Keratinocyte (primary cell): ENCODE measurements around the gene ITIH4. TPM values are rescaled to one million over a fixed set of nuclear protein-coding genes. Genes with fewer than 3 reads are reported as not detected.

Source experiments
- DNase-seq: peaks from one replicate; pipeline ENCODE4 v3.0.0-alpha.2; 2011; ENCODE audit warnings: low read depth, missing footprints, low spot score
- FAIRE-seq: peaks from 2 replicates; lab custom pipeline; 2011; peaks lifted over from hg19 to GRCh38; lab: Jason Lieb, UNC
- H2AFZ ChIP-seq: 2 replicates; pipeline ENCODE4 v1.6.0; 2012; ENCODE audit warnings: low read length, control low read depth, inconsistent platforms; ENCODE audit not compliant: control insufficient read depth
- H3K27ac ChIP-seq: 2 replicates; pipeline ENCODE4 v1.5.1; 2011; ENCODE audit warnings: low read length; ENCODE audit not compliant: control insufficient read depth, insufficient read depth
- H3K27me3 ChIP-seq: 3 replicates; pipeline ENCODE4 v1.6.0; 2011; ENCODE audit warnings: low read length; ENCODE audit not compliant: control insufficient read depth, insufficient read depth; ENCODE audit errors: extremely low read depth
- H3K36me3 ChIP-seq, 2 experiments: 2 replicates in 1 of 2; 3 replicates in 1 of 2; pipeline ENCODE4 v1.5.1; 2011; ENCODE audit warnings: low read length in 2 of 2, mild to moderate bottlenecking in 1 of 2; ENCODE audit not compliant: control insufficient read depth in 2 of 2, insufficient read depth in 2 of 2; ENCODE audit errors: extremely low read depth in 1 of 2
- H3K4me1 ChIP-seq: 3 replicates; pipeline ENCODE4 v1.5.1; 2011; ENCODE audit warnings: low read length; ENCODE audit not compliant: control insufficient read depth, insufficient read depth; ENCODE audit errors: extremely low read depth
- H3K4me2 ChIP-seq: 3 replicates; pipeline ENCODE4 v1.6.0; 2011; ENCODE audit warnings: low read depth, low read length; ENCODE audit not compliant: control insufficient read depth, insufficient read depth; ENCODE audit errors: extremely low read depth
- H3K4me3 ChIP-seq, 3 experiments: fragments of 200-600 bp in 1 of 3; sonication (generic) in 1 of 3; 2 replicates in 2 of 3; 3 replicates in 1 of 3; pipeline ENCODE4 v1.5.1; 2011 to 2016; ENCODE audit warnings: low read length in 3 of 3, mild to moderate bottlenecking in 3 of 3, control low read depth in 2 of 3, inconsistent platforms in 1 of 3, low read depth in 1 of 3, mixed read lengths in 1 of 3, mixed run types in 1 of 3, moderate library complexity in 1 of 3; ENCODE audit not compliant: control insufficient read depth in 2 of 3, insufficient read depth in 2 of 3; ENCODE audit errors: extremely low read depth in 1 of 3
- H3K79me2 ChIP-seq: 2 replicates; pipeline ENCODE4 v1.6.0; 2012; ENCODE audit warnings: low read length; ENCODE audit not compliant: control insufficient read depth, insufficient read depth
- H3K9ac ChIP-seq: 3 replicates; pipeline ENCODE4 v1.6.0; 2011; ENCODE audit warnings: low read length; ENCODE audit not compliant: control insufficient read depth, insufficient read depth; ENCODE audit errors: extremely low read depth
- H3K9me1 ChIP-seq: 3 replicates; pipeline ENCODE4 v1.6.0; 2011; ENCODE audit warnings: low read length; ENCODE audit not compliant: control insufficient read depth, insufficient read depth; ENCODE audit errors: extremely low read depth
- H3K9me3 ChIP-seq: 2 replicates; pipeline ENCODE4 v1.5.1; 2012; ENCODE audit warnings: low read depth, low read length; ENCODE audit not compliant: control insufficient read depth
- H4K20me1 ChIP-seq: 3 replicates; pipeline ENCODE4 v1.6.0; 2011; ENCODE audit warnings: low read length; ENCODE audit not compliant: control insufficient read depth, insufficient read depth; ENCODE audit errors: extremely low read depth
- EZH2 ChIP-seq: IDR thresholded peaks from one replicate; pipeline ENCODE4 v1.6.1; 2012; ENCODE audit warnings: inconsistent platforms, mild to moderate bottlenecking, low read length, moderate library complexity
- dilution Hi-C: fragments of 300-500 bp; cut with MboI; formaldehyde crosslinking; loops from one replicate; pipeline ENCODE4 v1.7.0; 2020; ENCODE audit warnings: low sequenced_read_pairs; ENCODE audit not compliant: extremely low pct_ligation_motif_present
- polyA plus RNA-seq, 5 experiments: library from polyadenylated mRNA; depleted of rRNA in 3 of 5; stranded (reverse) in 3 of 5; stranded (forward) in 1 of 5; unstranded in 1 of 5; fragments of >200 nt; gene quantifications; 1 replicate in 1 of 5; 2 replicates in 3 of 5; 3 replicates in 1 of 5; pipeline versions ENCODE4 v1.2.1 to v1.2.3, GENCODE V29; 2011 to 2012; ENCODE audit warnings: missing spikeins in 2 of 5, low read depth in 1 of 5, low replicate concordance in 1 of 5
- TF ChIP-seq, protein P1 (sequence below), 3 experiments: IDR thresholded peaks in 1 of 3; conservative IDR thresholded peaks in 1 of 3; optimal IDR thresholded peaks in 1 of 3; 2 replicates in 2 of 3; 3 replicates in 1 of 3; pipeline versions ENCODE3 to v1.5.1; 2011; ENCODE audit warnings: low read length in 3 of 3, mild to moderate bottlenecking in 3 of 3, moderate library complexity in 2 of 3, control low read depth in 1 of 3, inconsistent platforms in 1 of 3; ENCODE audit not compliant: insufficient read depth in 2 of 3; ENCODE audit errors: extremely low read depth in 1 of 3

The ITIH4 gene
- polyA plus RNA-seq, 1 donor (not counting 4 experiments of a cell fraction or from before 2014, with no cell fraction given), result 1.4 TPM

DNA sequence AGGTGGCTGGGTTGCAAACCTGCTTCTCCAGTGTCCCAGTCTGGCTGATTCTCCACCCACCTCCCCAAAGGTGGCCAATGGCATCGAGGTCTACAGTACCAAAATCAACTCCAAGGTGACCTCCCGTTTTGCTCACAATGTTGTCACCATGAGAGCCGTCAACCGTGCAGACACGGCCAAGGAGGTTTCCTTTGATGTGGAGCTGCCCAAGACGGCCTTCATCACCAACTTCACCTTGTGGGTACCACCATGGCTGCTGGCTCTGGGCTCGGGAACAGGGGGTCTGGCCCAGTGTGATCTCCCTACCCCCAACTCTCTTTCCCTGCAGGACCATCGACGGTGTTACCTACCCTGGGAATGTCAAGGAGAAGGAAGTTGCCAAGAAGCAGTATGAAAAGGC lies 34.1 kb downstream of the ITIH4 start:
- H3K27ac ChIP-seq, result no peak overlapping the region
- H3K4me3 ChIP-seq, result no peak overlapping the region
- no peaks in the 10 kb centered on the region for H4K20me1 ChIP-seq
- peaks cover 2% of the 10 kb centered on the region for H3K9me1 ChIP-seq
- peaks cover 16% of the 10 kb centered on the region for H3K27me3 ChIP-seq
- FAIRE-seq (no peak), DNase-seq (no peak)
- H3K4me1 ChIP-seq, result peaks cover 4% of the 10 kb centered on the region
- H3K79me2 ChIP-seq, result no peaks in the 10 kb centered on the region
- no peaks in the 10 kb centered on the region for H3K36me3 ChIP-seq
- no peak for TF ChIP-seq EZH2
- no peak overlapping the region for H3K9ac ChIP-seq
- dilution Hi-C loops, result no loop called here
- H3K4me2 ChIP-seq, result no peak overlapping the region
- no peaks in the 10 kb centered on the region for H3K9me3 ChIP-seq
- no peak overlapping the region for H2AFZ ChIP-seq

DNA sequence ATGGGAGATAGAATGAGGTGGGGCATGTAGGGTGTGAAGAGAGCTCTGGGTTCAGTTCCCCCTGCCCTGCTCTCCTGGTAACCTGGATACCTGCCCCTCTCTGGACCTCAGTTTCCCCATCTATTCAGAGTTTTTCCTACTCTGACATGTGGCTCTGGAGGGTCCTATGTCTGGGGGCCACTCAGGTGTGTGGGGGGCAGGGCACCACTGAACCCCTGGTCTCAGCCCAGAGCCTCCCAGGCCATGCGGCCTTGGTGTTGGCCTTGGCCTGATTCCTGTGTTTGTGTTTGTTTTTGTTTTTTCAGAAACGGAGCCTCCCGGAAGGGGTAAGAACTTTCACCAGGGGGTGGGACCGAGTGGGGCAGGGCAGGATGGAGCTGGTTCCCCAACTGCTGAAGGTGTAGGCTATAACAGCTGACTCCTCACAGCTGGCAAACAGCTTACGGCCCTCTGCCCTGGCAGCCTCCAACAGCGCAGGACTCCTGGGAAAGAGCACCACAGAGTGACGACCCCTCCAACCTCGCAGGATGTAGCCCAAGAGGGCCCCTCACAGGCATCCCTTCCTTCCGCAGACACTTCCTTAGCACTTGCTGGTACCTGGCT lies 35.1 kb downstream of the ITIH4 start:
- H3K27me3 ChIP-seq, result peaks cover 16% of the 10 kb centered on the region
- DNase-seq, result no peak
- no peaks in the 10 kb centered on the region for H3K79me2 ChIP-seq
- dilution Hi-C loops, result no loop called here
- H2AFZ ChIP-seq, result no peak overlapping the region
- no peak overlapping the region for H3K9ac ChIP-seq
- H3K27ac ChIP-seq, result no peak overlapping the region
- H3K4me1 ChIP-seq, result peaks cover 4% of the 10 kb centered on the region
- H3K36me3 ChIP-seq, result no peaks in the 10 kb centered on the region
- H3K9me1 ChIP-seq, result peaks cover 2% of the 10 kb centered on the region
- FAIRE-seq, result no peak
- H3K9me3 ChIP-seq, result no peaks in the 10 kb centered on the region
- H3K4me2 ChIP-seq, result no peak overlapping the region
- no peaks in the 10 kb centered on the region for H4K20me1 ChIP-seq
- no peak overlapping the region for H3K4me3 ChIP-seq
- TF ChIP-seq, protein P1, sequence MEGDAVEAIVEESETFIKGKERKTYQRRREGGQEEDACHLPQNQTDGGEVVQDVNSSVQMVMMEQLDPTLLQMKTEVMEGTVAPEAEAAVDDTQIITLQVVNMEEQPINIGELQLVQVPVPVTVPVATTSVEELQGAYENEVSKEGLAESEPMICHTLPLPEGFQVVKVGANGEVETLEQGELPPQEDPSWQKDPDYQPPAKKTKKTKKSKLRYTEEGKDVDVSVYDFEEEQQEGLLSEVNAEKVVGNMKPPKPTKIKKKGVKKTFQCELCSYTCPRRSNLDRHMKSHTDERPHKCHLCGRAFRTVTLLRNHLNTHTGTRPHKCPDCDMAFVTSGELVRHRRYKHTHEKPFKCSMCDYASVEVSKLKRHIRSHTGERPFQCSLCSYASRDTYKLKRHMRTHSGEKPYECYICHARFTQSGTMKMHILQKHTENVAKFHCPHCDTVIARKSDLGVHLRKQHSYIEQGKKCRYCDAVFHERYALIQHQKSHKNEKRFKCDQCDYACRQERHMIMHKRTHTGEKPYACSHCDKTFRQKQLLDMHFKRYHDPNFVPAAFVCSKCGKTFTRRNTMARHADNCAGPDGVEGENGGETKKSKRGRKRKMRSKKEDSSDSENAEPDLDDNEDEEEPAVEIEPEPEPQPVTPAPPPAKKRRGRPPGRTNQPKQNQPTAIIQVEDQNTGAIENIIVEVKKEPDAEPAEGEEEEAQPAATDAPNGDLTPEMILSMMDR (optimal IDR thresholded peaks at IDR 0.05 in 1 of 3, IDR thresholded peaks at IDR 0.05 in 1 of 3, conservative IDR thresholded peaks at IDR 0.05 in 1 of 3; ENCODE audit: extremely low read depth in 1 of 3, insufficient read depth in 2 of 3, low read length in 3 of 3), result no peak
- no peak for TF ChIP-seq EZH2

DNA sequence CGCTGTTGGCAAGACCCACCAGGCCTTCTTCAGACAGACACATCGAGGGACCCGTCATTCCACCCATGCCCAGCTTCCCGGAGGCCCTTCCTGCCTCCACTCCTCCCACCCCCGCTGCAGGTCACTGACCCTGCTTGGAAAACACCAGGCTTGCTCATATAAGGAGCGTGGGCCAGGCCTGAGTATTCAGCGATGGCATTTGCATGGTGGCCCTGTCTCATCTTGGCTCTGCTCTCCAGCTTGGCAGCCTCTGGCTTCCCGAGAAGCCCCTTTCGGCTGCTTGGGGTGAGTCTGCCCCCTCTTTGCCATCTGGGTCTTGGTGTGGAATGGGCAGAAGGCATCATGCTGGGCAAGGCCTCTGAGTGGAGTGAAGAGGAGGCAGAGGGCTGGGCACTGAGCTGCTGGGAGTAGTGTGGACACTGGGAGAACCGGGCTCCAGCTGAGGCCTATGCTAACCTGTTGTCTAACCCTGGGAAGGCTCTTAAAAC lies 35.8 kb downstream of the ITIH4 start, which contains the start of gene ITIH3:
Gene ITIH3, plus strand, starts transcription at position 185 of the 488 bp plus-strand sequence. Its CDS starts 8 bp downstream, at position 193.
- Histone ChIP-seq H3K36me3 (no peaks in the 10 kb centered on the region), H3K9me3 (no peaks in the 10 kb centered on the region), H3K27me3 (peaks cover 13% of the 10 kb centered on the region), H3K9me1 (peaks cover 2% of the 10 kb centered on the region), H3K9ac (no peak within 1 kb of the TSS), H3K4me1 (peaks cover 4% of the 10 kb centered on the region), H3K4me2 (no peak within 1 kb of the TSS), H3K79me2 (no peaks in the 10 kb centered on the region), H2AFZ (no peak within 1 kb of the TSS), H3K4me3 (no peak within 1 kb of the TSS), H3K27ac (no peak within 1 kb of the TSS), H4K20me1 (no peaks in the 10 kb centered on the region)
- FAIRE-seq, result no peak
- DNase-seq, result no peak
- dilution Hi-C loops, result no loop called here
- no peak for TF ChIP-seq EZH2
- TF ChIP-seq, protein P1 (optimal IDR thresholded peaks at IDR 0.05 in 1 of 3, IDR thresholded peaks at IDR 0.05 in 1 of 3, conservative IDR thresholded peaks at IDR 0.05 in 1 of 3; ENCODE audit: extremely low read depth in 1 of 3, insufficient read depth in 2 of 3, low read length in 3 of 3), result no peak
